Parathyroid adenoma (tissue), 2 donors: Measurements from ENCODE around the gene SKIC8.

Source experiments
- H2AFZ ChIP-seq: fragments of 300-600 bp; sonication (generic); one replicate; pipeline ENCODE4 v1.7.0; 2017; ENCODE audit warnings: antibody characterized with exemption, mild to moderate bottlenecking
- H3K27ac ChIP-seq: fragments of 300-600 bp; sonication (generic); one replicate; pipeline ENCODE4 v1.7.0; 2017
- H3K27me3 ChIP-seq: fragments of 300-600 bp; sonication (generic); one replicate; pipeline ENCODE4 v1.7.0; 2017; ENCODE audit warnings: low read length; ENCODE audit not compliant: control insufficient read depth, insufficient read depth
- H3K36me3 ChIP-seq: fragments of 300-600 bp; sonication (generic); one replicate; pipeline ENCODE4 v1.7.0; 2017; ENCODE audit warnings: low read length; ENCODE audit not compliant: control insufficient read depth, insufficient read depth
- H3K4me1 ChIP-seq: fragments of 300-600 bp; sonication (generic); one replicate; pipeline ENCODE4 v1.7.0; 2017; ENCODE audit warnings: control low read depth
- H3K4me2 ChIP-seq: fragments of 300-600 bp; sonication (generic); one replicate; pipeline ENCODE4 v1.7.0; 2017; ENCODE audit warnings: low read length
- H3K4me3 ChIP-seq: fragments of 300-600 bp; sonication (generic); one replicate; pipeline ENCODE4 v1.7.0; 2017; ENCODE audit warnings: low read depth, low read length
- H3K79me2 ChIP-seq: fragments of 300-600 bp; sonication (generic); one replicate; pipeline ENCODE4 v1.7.0; 2017; ENCODE audit warnings: control low read depth
- H3K9ac ChIP-seq: fragments of 300-600 bp; sonication (generic); one replicate; pipeline ENCODE4 v1.7.0; 2017; ENCODE audit warnings: mild to moderate bottlenecking
- H3K9me3 ChIP-seq: fragments of 300-600 bp; sonication (generic); one replicate; pipeline ENCODE4 v1.7.0; 2017; ENCODE audit warnings: low read length; ENCODE audit not compliant: control insufficient read depth
- CTCF ChIP-seq: fragments of 300-600 bp; sonication (generic); IDR thresholded peaks from one replicate; pipeline ENCODE4 v1.7.0; 2017; ENCODE audit warnings: antibody characterized with exemption, mild to moderate bottlenecking
- donor health status: primary hyperparathyroidism.

The SKIC8 gene

GRCh38 chr15:78236491-78236890, 62.9 kb downstream of the SKIC8 start:
- Histone ChIP-seq H3K36me3 (no peaks in the 10 kb centered on the region), H3K9me3 (no peaks in the 10 kb centered on the region), H3K4me3 (no peak overlapping the region), H3K79me2 (no peaks in the 10 kb centered on the region), H3K27me3 (no peaks in the 10 kb centered on the region), H2AFZ (no peak overlapping the region), H3K27ac (no peak overlapping the region), H3K4me2 (no peak overlapping the region), H3K9ac (no peak overlapping the region), H3K4me1 (no peaks in the 10 kb centered on the region)
- no peak for TF ChIP-seq CTCF

- H2AFZ ChIP-seq, result no peak within 1 kb of the TSS
- H3K4me1 ChIP-seq, result no peaks in the 10 kb centered on the region
- no peaks in the 10 kb centered on the region for H3K27me3 ChIP-seq
- H3K4me2 ChIP-seq, result no peak within 1 kb of the TSS
- no peak within 1 kb of the TSS for H3K4me3 ChIP-seq
- H3K9ac ChIP-seq, result no peak within 1 kb of the TSS
- H3K79me2 ChIP-seq, result no peaks in the 10 kb centered on the region
- no peak within 1 kb of the TSS for H3K27ac ChIP-seq
- no peaks in the 10 kb centered on the region for H3K9me3 ChIP-seq
- no peaks in the 10 kb centered on the region for H3K36me3 ChIP-seq
- no peak for TF ChIP-seq CTCF
Observed at GRCh38 chr15:78234515-78235040, 64.8 kb downstream of the SKIC8 start, which contains the start of gene ACSBG1. Gene ACSBG1 (minus strand): TSS chr15:78234565. CDS start chr15:78234501, 64 bp downstream.

- no peak overlapping the region for H3K4me2 ChIP-seq
- no peaks in the 10 kb centered on the region for H3K4me1 ChIP-seq
- TF ChIP-seq CTCF, result no peak
- H3K36me3 ChIP-seq, result no peaks in the 10 kb centered on the region
- H3K79me2 ChIP-seq, result no peaks in the 10 kb centered on the region
- H2AFZ ChIP-seq, result no peak overlapping the region
- no peak overlapping the region for H3K4me3 ChIP-seq
- H3K27me3 ChIP-seq, result no peaks in the 10 kb centered on the region
- H3K27ac ChIP-seq, result no peak overlapping the region
- H3K9ac ChIP-seq, result no peak overlapping the region
- no peaks in the 10 kb centered on the region for H3K9me3 ChIP-seq
Observed at GRCh38 chr15:78233496-78233895, 65.9 kb downstream of the SKIC8 start.
